GM12878 (cell line): ENCODE measurements around the gene SLC39A11.

Source experiments
- ELK1 ChIP-seq: IDR thresholded peaks from 2 replicates; pipeline ENCODE4 v1.6.1; 2012; ENCODE audit warnings: low read depth, low read length, improper control_type of control experiment
- TBL1XR1 ChIP-seq: IDR thresholded peaks from 2 replicates; pipeline ENCODE4 v1.6.1; 2012; ENCODE audit warnings: low read depth, low read length, improper control_type of control experiment
- TCF3 ChIP-seq: IDR thresholded peaks from 2 replicates; pipeline ENCODE4 v1.6.1; 2012; ENCODE audit warnings: low read depth, mild to moderate bottlenecking, low read length, borderline replicate concordance; ENCODE audit not compliant: insufficient read depth
- TCF7 ChIP-seq: IDR thresholded peaks from 2 replicates; pipeline ENCODE4 v1.6.1; 2014; ENCODE audit warnings: antibody characterized with exemption, borderline replicate concordance
- YY1 ChIP-seq: IDR thresholded peaks from 2 replicates; pipeline ENCODE4 v1.6.1; 2011; ENCODE audit warnings: low read depth, mild to moderate bottlenecking, low read length
- ZBTB4 ChIP-seq: fragments of 450-650 bp; formaldehyde crosslinking; IDR thresholded peaks from 2 replicates; pipeline ENCODE4 v1.4.0; 2022; ENCODE audit warnings: mild to moderate bottlenecking, moderate library complexity
- ZNF207 ChIP-seq: fragments of 450-650 bp; IDR thresholded peaks from 2 replicates; pipeline ENCODE4 v1.6.1; 2014; ENCODE audit warnings: antibody characterized with exemption, mild to moderate bottlenecking, borderline replicate concordance
- TF ChIP-seq, protein P1 (sequence below), 3 experiments: IDR thresholded peaks in 2 of 3; conservative IDR thresholded peaks in 1 of 3; 2 replicates each; pipeline ENCODE4 v1.5.1; 2011; ENCODE audit warnings: low read depth in 3 of 3, low read length in 3 of 3, mild to moderate bottlenecking in 3 of 3, control low read depth in 2 of 3, moderate library complexity in 2 of 3, inconsistent platforms in 1 of 3, mixed read lengths in 1 of 3; ENCODE audit not compliant: control insufficient read depth in 2 of 3, insufficient read depth in 1 of 3; ENCODE audit errors: extremely low read depth in 1 of 3
- TF ChIP-seq, protein P2 (sequence below): IDR thresholded peaks from 2 replicates; pipeline ENCODE4 v1.6.1; 2012; ENCODE audit warnings: low read depth, low read length, improper control_type of control experiment

DNA sequence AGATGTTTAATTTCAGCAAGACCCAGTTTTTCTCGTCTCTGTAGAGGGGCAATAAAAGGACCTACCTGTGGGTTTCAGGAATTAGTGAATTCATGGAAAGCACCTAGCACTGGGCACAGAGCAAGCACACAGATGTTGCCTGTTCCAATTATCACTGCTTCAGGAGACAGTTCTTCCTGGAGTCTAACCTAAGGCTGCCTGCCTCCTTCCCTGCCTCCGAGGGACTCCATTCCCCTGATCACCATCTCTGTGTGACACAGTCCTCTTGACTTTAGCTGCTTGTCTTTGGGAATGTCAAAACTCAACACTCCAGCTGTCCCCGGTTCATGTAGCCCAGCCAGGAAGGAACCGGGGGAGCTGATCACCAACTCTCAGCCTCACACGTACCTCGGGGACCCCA lies 474.9 kb downstream of the SLC39A11 start:
- TF ChIP-seq, protein P1, sequence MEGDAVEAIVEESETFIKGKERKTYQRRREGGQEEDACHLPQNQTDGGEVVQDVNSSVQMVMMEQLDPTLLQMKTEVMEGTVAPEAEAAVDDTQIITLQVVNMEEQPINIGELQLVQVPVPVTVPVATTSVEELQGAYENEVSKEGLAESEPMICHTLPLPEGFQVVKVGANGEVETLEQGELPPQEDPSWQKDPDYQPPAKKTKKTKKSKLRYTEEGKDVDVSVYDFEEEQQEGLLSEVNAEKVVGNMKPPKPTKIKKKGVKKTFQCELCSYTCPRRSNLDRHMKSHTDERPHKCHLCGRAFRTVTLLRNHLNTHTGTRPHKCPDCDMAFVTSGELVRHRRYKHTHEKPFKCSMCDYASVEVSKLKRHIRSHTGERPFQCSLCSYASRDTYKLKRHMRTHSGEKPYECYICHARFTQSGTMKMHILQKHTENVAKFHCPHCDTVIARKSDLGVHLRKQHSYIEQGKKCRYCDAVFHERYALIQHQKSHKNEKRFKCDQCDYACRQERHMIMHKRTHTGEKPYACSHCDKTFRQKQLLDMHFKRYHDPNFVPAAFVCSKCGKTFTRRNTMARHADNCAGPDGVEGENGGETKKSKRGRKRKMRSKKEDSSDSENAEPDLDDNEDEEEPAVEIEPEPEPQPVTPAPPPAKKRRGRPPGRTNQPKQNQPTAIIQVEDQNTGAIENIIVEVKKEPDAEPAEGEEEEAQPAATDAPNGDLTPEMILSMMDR (IDR thresholded peaks at IDR 0.05 in 2 of 3, conservative IDR thresholded peaks at IDR 0.05 in 1 of 3; ENCODE audit: control insufficient read depth in 2 of 3, extremely low read depth in 1 of 3, insufficient read depth in 1 of 3, low read depth in 3 of 3, low read length in 3 of 3): no peak
- TF ChIP-seq, protein P2, sequence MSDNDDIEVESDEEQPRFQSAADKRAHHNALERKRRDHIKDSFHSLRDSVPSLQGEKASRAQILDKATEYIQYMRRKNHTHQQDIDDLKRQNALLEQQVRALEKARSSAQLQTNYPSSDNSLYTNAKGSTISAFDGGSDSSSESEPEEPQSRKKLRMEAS: no peak
- TF ChIP-seq TCF7 (no peak), TCF3 (no peak), ZBTB4 (CRISPR knock-in tag) (no peak), TBL1XR1 (no peak), ELK1 (no peak), YY1 (no peak), ZNF207 (no peak)
